ENCODE results near the gene USH1C. TPM values are rescaled to one million over a fixed set of nuclear protein-coding genes. Genes with fewer than 3 reads are reported as not detected.

The USH1C gene
- total and polyA plus RNA-seq, 7 donors = 0.05 to 0.44 (median 0.14) TPM; not detected in 4

DNA sequence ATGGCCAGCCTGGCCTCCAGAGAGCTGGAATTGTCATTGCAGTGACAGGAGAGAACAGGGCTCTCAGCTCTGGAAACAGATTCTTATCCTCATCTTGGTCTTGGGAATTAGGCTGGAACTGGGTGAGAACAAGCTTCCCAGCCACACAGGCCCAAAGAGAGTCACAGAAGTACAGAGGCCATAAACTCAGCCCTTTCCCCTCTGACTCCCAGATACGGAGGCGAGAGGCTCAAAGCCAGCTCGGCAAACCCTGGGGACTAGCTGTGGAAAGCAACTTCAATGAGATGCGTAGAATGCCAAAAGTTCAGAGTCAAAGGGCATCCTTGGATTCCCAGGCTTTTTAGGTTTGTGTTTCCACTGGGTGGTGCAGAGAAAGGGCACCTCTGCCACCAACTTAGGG is 53.3 kb downstream of the USH1C start:
- Histone ChIP-seq H3K27me3 (ENCODE audit: insufficient read depth in 3 of 3, low read length in 2 of 3) (no peaks in the 10 kb centered on the region), H3K4me1 (no peaks in the 10 kb centered on the region), H3K9me3 (no peaks in the 10 kb centered on the region), H3K4me3 (no peak overlapping the region), H3K36me3 (ENCODE audit: insufficient read depth in 1 of 2, low read depth in 1 of 2) (no peaks in the 10 kb centered on the region), H3K27ac (no peak overlapping the region)
- ATAC-seq = peak in 1 of 4 donors; percentile 41
- TF ChIP-seq, protein P1, sequence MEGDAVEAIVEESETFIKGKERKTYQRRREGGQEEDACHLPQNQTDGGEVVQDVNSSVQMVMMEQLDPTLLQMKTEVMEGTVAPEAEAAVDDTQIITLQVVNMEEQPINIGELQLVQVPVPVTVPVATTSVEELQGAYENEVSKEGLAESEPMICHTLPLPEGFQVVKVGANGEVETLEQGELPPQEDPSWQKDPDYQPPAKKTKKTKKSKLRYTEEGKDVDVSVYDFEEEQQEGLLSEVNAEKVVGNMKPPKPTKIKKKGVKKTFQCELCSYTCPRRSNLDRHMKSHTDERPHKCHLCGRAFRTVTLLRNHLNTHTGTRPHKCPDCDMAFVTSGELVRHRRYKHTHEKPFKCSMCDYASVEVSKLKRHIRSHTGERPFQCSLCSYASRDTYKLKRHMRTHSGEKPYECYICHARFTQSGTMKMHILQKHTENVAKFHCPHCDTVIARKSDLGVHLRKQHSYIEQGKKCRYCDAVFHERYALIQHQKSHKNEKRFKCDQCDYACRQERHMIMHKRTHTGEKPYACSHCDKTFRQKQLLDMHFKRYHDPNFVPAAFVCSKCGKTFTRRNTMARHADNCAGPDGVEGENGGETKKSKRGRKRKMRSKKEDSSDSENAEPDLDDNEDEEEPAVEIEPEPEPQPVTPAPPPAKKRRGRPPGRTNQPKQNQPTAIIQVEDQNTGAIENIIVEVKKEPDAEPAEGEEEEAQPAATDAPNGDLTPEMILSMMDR (IDR thresholded peaks at IDR 0.05) = no peak
- 75 to 95% (median 79%) methylated on average over 4 of the region's 4 CpGs for WGBS, 3 donors
- intact Hi-C loops (cut with DNase I) = no loop called here
- no peak for DNase-seq

DNA sequence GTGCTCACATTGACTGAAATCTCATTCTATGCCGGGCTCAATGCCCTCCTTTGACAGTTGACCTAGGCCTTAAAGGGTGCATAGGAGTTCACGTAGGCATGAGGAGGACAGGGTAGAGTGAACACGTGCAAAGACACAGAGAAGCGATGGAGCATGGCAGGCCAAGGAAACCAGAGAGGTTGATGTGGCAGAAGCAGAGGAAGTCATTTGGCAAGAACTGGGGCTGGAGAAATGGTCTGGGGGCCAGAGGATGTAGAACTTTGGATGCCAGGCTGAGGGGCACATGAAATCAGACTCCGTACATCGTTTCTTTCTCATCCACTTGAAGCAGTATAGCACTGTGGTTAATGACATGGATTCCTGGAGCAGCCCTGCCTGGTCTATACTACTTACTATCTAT is 54.0 kb downstream of the USH1C start:
- Histone ChIP-seq H3K9me3 (no peaks in the 10 kb centered on the region), H3K4me3 (no peak overlapping the region), H3K27me3 (ENCODE audit: insufficient read depth in 3 of 3, low read length in 2 of 3) (no peaks in the 10 kb centered on the region), H3K4me1 (no peaks in the 10 kb centered on the region), H3K27ac (no peak overlapping the region), H3K36me3 (ENCODE audit: insufficient read depth in 1 of 2, low read depth in 1 of 2) (no peaks in the 10 kb centered on the region)
- TF ChIP-seq, protein P1 (IDR thresholded peaks at IDR 0.05) = no peak
- ATAC-seq (no peak), DNase-seq (no peak)
- 74 to 83% (median 79%) methylated on average over 6 of the region's 6 CpGs for WGBS, 3 donors
- intact Hi-C loops (cut with DNase I) = no loop called here

DNA sequence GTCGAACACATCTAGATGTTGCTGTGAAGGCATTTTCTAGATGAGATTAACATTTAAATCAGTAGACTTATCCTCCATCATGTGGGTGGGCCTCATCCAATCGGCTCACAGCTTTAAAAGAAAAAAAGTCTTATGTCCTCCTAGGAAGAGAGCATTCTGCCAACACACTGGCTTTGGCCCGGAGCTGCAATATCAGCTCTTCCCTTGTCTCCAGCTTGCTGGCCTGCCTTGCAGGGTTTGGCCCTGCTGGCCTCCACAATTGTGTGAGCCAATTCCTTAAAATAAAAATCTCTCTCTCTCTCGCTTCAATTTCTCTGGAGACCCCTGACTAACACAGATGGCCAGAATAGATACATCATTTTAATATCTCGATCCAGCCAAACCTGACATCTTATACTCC is 54.5 kb downstream of the USH1C start:
- no peaks in the 10 kb centered on the region for H3K4me1 ChIP-seq
- intact Hi-C loops (cut with DNase I) = no loop called here
- H3K9me3 ChIP-seq = no peaks in the 10 kb centered on the region
- 25 to 53% (median 30%) methylated on average over 5 of the region's 5 CpGs for WGBS, 3 donors
- H3K4me3 ChIP-seq = no peak overlapping the region
- no peak overlapping the region for H3K27ac ChIP-seq
- no peaks in the 10 kb centered on the region for H3K36me3 ChIP-seq (ENCODE audit: insufficient read depth in 1 of 2, low read depth in 1 of 2)
- DNase-seq (no peak), ATAC-seq (no peak)
- TF ChIP-seq, protein P1 (IDR thresholded peaks at IDR 0.05) = no peak
- no peaks in the 10 kb centered on the region for H3K27me3 ChIP-seq (ENCODE audit: insufficient read depth in 3 of 3, low read length in 2 of 3)

DNA sequence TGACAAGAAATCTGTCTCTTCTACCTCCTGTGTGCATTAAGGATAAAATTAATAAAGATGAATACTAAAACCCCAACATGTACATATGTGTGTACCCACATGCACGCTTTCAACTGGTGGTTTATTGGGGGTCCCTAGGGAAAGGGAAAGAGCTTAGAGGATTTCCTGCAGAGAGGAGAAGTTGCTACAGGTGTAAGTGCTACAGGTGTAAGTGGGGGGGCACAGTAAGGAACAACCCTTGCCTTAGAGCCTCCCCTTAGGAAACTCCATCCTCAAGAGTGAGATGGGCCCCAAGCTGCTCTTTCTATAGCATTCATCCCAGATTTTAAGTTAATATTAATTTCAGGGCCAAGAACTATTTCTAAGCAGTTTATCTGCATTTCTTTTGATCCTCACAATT is 55.7 kb downstream of the USH1C start:
- no peak for ATAC-seq
- Histone ChIP-seq H3K4me1 (no peaks in the 10 kb centered on the region), H3K36me3 (ENCODE audit: insufficient read depth in 1 of 2, low read depth in 1 of 2) (no peaks in the 10 kb centered on the region), H3K4me3 (no peak overlapping the region), H3K27me3 (ENCODE audit: insufficient read depth in 3 of 3, low read length in 2 of 3) (no peaks in the 10 kb centered on the region), H3K27ac (no peak overlapping the region), H3K9me3 (no peaks in the 10 kb centered on the region)
- intact Hi-C loops (cut with DNase I) = no loop called here
- no peak for DNase-seq
- WGBS, 3 donors = 67 to 91% (median 91%) methylated on average over 1 of the region's 1 CpG
- TF ChIP-seq, protein P1 (IDR thresholded peaks at IDR 0.05) = no peak

DNA sequence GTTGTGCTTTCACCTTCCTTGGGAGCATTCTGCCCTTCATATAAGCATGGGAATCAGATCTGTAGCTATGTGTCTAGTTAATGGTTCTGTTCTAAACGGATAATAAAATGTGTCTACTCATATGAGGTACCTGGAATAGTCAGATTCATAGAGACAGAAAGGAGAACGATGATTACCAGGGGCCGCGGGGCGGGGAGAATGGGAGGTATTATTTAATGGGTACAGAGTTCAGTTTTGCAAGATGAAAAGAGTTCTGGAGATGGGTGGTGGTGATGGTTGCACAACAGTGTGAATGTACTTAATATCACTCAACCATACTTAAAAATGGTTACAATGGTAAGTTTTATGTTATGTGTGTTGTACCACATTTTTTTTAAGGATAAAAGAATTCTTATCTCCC is 57.6 kb downstream of the USH1C start:
- TF ChIP-seq, protein P1 (IDR thresholded peaks at IDR 0.05) = no peak
- H3K9me3 ChIP-seq = no peaks in the 10 kb centered on the region
- 91 to 92% (median 92%) methylated on average over 5 of the region's 5 CpGs for WGBS, 3 donors
- no peak overlapping the region for H3K4me3 ChIP-seq
- no peaks in the 10 kb centered on the region for H3K4me1 ChIP-seq
- no peak for DNase-seq
- ATAC-seq = no peak
- no peak overlapping the region for H3K27ac ChIP-seq
- intact Hi-C loops (cut with DNase I) = no loop called here
- no peaks in the 10 kb centered on the region for H3K27me3 ChIP-seq (ENCODE audit: insufficient read depth in 3 of 3, low read length in 2 of 3)
- H3K36me3 ChIP-seq (ENCODE audit: insufficient read depth in 1 of 2, low read depth in 1 of 2) = no peaks in the 10 kb centered on the region
